HG03457 (cell line): Measurements from ENCODE around the gene TGIF1.
"Not testable (repeated sequence)": the region's sequence is repeated elsewhere in the genome, so short reads cannot be mapped to it uniquely, and the experiment has no call there.

Source experiments
- ATAC-seq: cut with Tn5 transposase; IDR thresholded peaks from one replicate; pipeline ENCODE4 v1.9.1; 2021; ENCODE audit warnings: moderate number of reproducible peaks; ENCODE audit not compliant: unreplicated experiment

TGIF1 gene

DNA sequence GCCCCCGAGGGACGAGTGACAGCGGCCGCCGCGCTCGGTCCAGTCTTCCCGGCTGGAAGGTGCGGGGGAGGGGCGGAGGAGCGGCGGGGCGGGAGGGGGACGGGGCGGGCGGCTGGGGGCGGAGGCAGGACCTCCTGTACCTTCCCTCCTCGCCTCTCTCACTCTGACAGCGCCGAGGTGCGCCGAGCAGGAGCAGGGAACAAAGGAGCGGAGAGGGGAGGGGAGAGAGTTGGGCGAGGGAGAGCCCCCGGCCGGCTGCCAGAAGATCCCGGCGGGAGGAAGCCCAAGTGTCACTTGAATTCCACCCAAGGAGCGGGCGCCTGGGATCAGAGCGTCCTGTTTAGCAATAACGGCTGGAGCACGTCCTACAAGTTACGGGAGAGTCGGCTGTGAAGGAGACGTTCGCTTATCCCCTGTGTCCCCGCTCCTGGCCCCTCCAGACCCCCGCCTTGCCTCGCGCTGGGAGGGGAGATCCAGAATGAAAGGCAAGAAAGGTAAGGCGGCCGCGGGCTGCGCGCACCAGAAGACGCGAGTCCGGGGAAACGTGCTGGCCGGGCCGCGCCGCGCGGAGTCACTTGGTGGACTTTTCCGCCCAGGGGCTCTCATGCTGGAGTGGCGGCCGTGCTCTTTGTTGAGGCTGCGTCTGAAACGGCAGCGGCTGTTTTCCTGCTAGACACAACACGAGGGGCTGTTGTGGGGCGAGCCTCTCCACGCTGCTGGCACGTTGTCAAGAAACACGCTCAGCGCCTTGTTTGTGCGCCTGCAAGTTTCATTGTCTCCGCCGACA is at the start of gene TGIF1:
TSS of gene TGIF1 (plus strand) at position 161 of the 787 bp plus-strand sequence. CDS start at position 479, 318 bp downstream.
- ATAC-seq, result no peak

- no peak for ATAC-seq
Measured at GRCh38 chr18:3400567-3401296, 49.2 kb upstream of the TGIF1 start.

DNA sequence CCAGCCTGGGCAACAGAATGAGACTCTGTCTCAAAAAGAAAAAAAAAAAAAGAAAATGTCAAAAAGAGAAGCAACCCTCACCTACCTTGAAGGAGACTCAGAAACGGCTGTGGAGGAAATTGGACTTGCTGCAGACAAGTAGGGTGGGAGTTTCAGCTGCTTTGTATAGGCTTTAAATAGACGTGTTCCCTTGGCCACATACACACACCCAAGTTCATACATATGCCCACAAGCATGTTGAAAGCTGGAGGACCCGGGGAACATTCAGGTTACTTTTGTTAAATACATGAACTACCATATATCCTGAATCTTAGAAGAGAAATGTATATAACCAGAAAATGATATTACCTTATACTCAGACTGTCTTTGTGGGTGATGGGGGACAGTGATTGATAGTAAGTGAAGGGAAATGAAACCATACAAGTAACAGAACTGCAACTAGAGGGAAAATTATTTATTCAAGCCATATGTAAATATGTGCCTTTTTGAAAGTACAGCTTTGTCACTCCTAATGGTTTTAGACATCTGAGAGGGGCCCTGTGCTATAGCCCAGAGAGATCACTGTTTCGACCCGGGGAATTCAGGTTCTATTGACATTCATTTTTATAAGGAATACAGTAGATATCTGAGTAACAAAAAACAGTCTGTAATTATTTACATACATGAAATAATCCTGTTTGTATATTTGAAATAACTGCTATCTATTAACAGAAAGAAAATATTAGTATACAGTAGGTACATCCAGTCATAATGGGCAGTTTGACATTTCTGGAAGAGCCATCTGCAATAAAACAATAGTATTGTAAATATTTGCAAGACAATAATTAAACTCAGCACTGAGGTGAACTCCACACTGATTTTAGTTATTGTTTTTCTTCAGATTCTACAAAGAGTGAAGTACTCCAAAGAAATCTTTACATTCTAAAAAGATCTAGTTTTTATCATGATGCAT is 48.0 kb upstream of the TGIF1 start:
- ATAC-seq, result peak; percentile 83

GRCh38 chr18:3402982-3403451 is 47.0 kb upstream of the TGIF1 start:
- ATAC-seq, result no peak

DNA sequence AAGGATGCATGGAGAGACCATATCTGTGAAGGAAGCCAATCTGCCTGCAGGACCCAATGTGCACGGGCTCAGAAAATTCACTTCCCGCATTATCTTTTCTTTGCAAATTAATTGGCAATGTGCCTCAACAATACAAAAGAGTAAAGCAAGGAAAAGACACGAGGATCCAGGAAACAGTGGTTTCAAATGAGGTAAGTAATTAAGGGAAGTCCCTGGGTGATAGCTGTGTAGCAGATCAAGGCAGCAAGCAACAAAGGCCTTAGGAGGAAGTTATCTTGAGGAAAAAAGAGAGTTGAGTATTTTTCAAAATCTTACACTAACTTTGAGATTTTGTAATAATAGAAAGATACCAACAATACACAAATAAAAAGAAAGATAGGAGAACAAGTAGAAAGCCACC is 44.3 kb upstream of the TGIF1 start:
- ATAC-seq, result no peak

DNA sequence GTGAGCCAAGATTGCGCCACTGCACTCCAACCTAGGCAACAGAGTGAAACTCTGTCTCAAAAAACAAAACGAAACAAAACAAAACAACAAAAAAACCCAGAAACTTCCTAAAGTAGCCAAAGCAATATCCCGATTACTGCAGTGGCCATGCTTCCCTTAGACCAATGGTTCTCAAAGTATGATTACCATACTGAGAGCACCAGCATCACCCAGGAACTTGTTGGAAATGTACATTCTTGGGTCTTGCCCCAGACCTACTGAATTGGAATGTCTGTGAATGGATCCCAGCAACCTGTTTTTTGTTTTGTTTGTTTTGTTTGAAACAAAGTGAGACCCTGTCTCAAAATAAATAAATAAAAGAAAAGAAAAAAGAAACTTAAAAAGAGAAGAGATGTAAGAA is 41.9 kb upstream of the TGIF1 start:
- ATAC-seq, result no peak

DNA sequence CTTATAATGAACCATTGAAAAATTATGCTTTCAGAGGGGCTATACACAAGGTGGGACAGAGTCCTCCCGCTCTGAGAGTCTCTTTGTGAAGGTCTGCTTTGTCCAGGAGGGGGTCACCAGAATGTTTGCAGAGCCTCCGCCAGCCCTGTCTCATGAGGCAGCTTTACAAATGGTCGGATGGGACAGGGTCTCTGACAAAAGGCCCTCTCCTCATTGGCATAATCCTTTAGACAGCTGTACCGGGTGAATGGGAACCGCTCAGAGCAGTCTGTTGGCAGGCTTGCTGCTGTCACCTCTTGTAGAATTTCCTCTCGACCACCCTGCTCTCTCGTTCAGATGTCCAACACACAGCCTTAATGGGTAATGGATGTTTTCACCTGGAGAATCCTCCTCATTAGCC is 40.2 kb upstream of the TGIF1 start:
- ATAC-seq, result no peak

DNA sequence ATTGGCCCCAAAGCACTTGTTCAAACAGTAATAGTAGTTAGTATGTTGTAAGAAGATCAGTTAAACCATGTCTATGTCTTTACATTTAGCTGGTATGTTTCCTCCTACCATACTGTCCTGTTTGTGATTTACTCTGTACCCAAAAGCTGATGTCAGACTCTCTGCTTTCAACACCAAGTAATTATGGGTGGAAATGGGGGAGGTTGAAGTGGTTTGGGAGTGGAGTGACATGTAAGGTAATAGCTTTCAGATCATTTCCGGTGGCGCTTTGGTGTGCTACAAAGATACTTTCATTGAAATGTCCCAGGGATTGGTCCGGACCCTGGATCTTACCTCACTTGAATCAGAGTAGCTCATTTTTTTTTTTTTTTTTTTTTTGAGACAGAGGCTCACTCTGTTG is 39.7 kb upstream of the TGIF1 start:
- ATAC-seq, result no peak

GRCh38 chr18:3410876-3411275 is 39.1 kb upstream of the TGIF1 start:
- ATAC-seq, result not testable (repeated sequence)

GRCh38 chr18:3411327-3411726 is 38.6 kb upstream of the TGIF1 start:
- ATAC-seq, result no peak

DNA sequence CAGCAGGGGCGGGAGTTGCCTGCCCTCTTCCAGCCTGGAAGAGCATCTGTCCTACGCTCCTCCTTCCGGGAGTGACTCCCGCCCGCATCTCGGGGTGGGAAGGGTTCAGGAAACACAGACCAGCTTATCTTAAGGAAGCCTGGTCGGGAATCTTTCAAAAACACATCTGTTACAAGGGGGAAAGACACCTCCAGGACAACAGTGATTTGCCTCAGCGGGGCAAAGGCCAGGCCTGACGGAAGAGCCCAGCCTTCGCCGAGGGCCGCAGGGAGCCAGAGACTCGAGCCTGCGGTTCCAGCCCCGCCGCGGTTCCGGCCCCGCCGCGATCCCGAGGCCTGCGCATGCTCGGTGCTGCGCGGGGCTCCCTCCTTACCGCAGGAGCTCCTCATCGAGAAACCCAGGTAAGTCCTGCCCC is 38.1 kb upstream of the TGIF1 start:
- no peak for ATAC-seq

DNA sequence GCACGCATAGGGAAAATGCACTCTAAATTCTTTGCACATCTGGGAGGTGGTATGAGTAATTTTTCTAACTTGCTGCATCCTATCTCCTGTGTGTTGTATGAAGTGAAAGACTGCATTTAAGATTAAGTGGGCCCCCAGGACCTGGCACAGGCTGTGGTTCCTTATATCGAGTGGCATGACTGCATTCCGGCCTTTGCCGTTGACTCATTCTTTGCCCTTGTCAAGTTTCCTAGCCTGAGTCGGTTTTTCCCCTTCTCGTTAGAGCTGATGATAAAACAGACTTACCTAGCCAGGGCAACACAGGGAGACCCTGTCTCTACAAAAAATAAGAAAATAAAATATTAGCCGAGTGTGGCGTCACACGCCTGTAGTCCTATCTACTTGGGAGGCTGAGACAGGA is 37.4 kb upstream of the TGIF1 start:
- ATAC-seq, result not testable (repeated sequence)

GRCh38 chr18:3415110-3415509 is 34.9 kb upstream of the TGIF1 start:
- no peak for ATAC-seq

DNA sequence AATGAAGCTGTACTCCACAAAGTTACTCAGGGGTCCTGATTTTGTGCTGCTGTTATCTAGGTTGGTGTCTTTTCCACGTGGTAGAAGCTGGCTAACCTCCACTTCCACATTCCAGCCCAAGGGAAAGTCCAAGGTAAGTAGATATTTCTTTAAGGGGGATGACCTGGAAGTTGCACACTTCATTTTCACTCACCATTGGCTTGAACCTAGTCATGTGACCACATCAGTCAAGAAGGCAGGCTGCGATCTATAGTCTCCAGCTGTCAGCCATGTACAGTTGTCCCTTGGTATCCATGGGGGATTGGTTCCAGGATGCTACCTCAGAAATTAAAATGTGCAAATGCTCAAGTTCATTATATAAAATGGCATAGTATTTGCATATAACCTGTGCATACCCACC is 31.9 kb upstream of the TGIF1 start:
- ATAC-seq, result no peak

GRCh38 chr18:3420919-3421279 is 29.1 kb upstream of the TGIF1 start:
- ATAC-seq, result no peak

DNA sequence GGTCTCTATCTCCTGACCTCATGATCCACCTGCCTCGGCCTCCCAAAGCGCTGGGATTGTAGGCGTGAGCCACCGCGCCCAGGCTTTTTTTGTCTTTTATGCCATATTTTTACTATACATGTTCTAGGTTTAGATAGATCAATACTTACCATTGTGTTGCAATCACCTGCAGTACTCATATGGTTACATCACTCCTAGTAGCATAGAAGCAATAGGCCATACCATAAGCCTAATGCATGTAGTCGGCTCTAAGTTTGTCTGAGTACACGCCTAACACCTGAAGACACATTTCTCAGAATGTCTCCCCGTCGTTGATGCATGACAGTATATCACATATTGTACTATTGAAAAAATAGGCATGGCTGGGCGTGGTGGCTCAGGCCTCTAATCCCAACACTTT is 27.1 kb upstream of the TGIF1 start:
- no peak for ATAC-seq

GRCh38 chr18:3424280-3424890 is 25.6 kb upstream of the TGIF1 start:
- no peak for ATAC-seq

- no peak for ATAC-seq
Measured at GRCh38 chr18:3425030-3425429, 24.9 kb upstream of the TGIF1 start.

GRCh38 chr18:3425446-3425845 is 24.5 kb upstream of the TGIF1 start:
- no peak for ATAC-seq

GRCh38 chr18:3426074-3426473 is 23.9 kb upstream of the TGIF1 start:
- no peak for ATAC-seq

GRCh38 chr18:3427944-3428343 is 22.0 kb upstream of the TGIF1 start:
- no peak for ATAC-seq
